ENCODE measurements around the gene CYTL1. TPM values are rescaled to one million over a fixed set of nuclear protein-coding genes. Genes with fewer than 3 reads are reported as not detected.

The CYTL1 gene
- polyA plus RNA-seq, 2 of the 4 experiments (the other 2 are of a cell fraction) = not detected

GRCh38 chr4:5034206-5034605 is 14.9 kb upstream of the CYTL1 start:
- CTCF ChIA-PET = interaction anchor here (1.5 to 1.8 kb wide), 2 partner anchors 16 to 38 kb away, joined by 5 to 7 read pairs; no protein-coding TSS in a partner anchor
- POLR2A ChIA-PET = no interaction called here
- ATAC-seq (no peak), FAIRE-seq (no peak), DNase-seq (ENCODE audit: low read depth in 1 of 2, low spot score in 1 of 2) (no peak)
- TF ChIP-seq CHD2 (IDR thresholded peaks at IDR 0.05; ENCODE audit: low read length, partially characterized antibody) (no peak), POLR2AphosphoS2 (conservative IDR thresholded peaks at IDR 0.05; ENCODE audit: low read length) (no peak), CHD4 (IDR thresholded peaks at IDR 0.05; ENCODE audit: borderline replicate concordance) (no peak), CEBPB (IDR thresholded peaks at IDR 0.05) (no peak), PHF8 (IDR thresholded peaks at IDR 0.05; ENCODE audit: borderline replicate concordance, low read depth) (no peak), NPAS2 (CRISPR knock-in tag; IDR thresholded peaks at IDR 0.05; ENCODE audit: borderline replicate concordance) (no peak), HOXA7 (CRISPR knock-in tag; IDR thresholded peaks at IDR 0.05) (no peak), MAZ (IDR thresholded peaks at IDR 0.05; ENCODE audit: borderline replicate concordance, low read depth, low read length) (no peak), KDM1A (IDR thresholded peaks at IDR 0.05; ENCODE audit: low read depth) (no peak), CTCF (IDR thresholded peaks at IDR 0.05) (no peak), EHF (CRISPR knock-in tag; IDR thresholded peaks at IDR 0.05) (no peak), POLR2A (IDR thresholded peaks at IDR 0.05; ENCODE audit: low read length) (no peak), HMGXB4 (CRISPR knock-in tag; IDR thresholded peaks at IDR 0.05; ENCODE audit: borderline replicate concordance) (no peak), ZSCAN20 (CRISPR knock-in tag; IDR thresholded peaks at IDR 0.05) (no peak), FOXS1 (CRISPR knock-in tag; IDR thresholded peaks at IDR 0.05) (no peak)
- H3K4me2 ChIP-seq = no peak overlapping the region
- H3K27ac ChIP-seq = peak overlapping the region in 1 of 2 experiments; percentile 53; a peak in 3 of 6 replicates
- no peak overlapping the region for H3K4me3 ChIP-seq
- H3K4me1 ChIP-seq = peaks cover 26% of the 10 kb centered on the region
- WGBS (ENCODE audit: missing lambda C conversion rate) = 89% methylated on average over 8 of the region's 8 CpGs
- H3K9me3 ChIP-seq = no peaks in the 10 kb centered on the region

- FAIRE-seq (no peak), ATAC-seq (no peak)
- H3K4me2 ChIP-seq = no peak overlapping the region
Observed at GRCh38 chr4:5033281-5033841, 14.1 kb upstream of the CYTL1 start.

More at GRCh38 chr4:5033281-5033841, 14.1 kb upstream of the CYTL1 start:
- Histone ChIP-seq H3K9me3 (no peaks in the 10 kb centered on the region), H3K4me3 (no peak overlapping the region), H3K27ac (peak overlapping the region in 1 of 2 experiments; percentile 41; a peak in 1 of 6 replicates), H3K4me1 (peaks cover 18% of the 10 kb centered on the region)
- TF ChIP-seq ATOH8 (CRISPR knock-in tag; IDR thresholded peaks at IDR 0.05; ENCODE audit: low read depth) (no peak), JUNB (IDR thresholded peaks at IDR 0.05) (no peak), RFX5 (IDR thresholded peaks at IDR 0.05) (no peak), CEBPB (IDR thresholded peaks at IDR 0.05) (no peak), MAX (IDR thresholded peaks at IDR 0.05) (no peak), CHD4 (IDR thresholded peaks at IDR 0.05; ENCODE audit: borderline replicate concordance) (no peak), HDAC2 (IDR thresholded peaks at IDR 0.05) (no peak), HOXA7 (CRISPR knock-in tag; IDR thresholded peaks at IDR 0.05) (no peak), PBX3 (IDR thresholded peaks at IDR 0.05) (no peak), CTCF (IDR thresholded peaks at IDR 0.05) (no peak), ZSCAN20 (CRISPR knock-in tag; IDR thresholded peaks at IDR 0.05) (no peak), NR3C1 (IDR thresholded peaks at IDR 0.05) (no peak), SMC3 (IDR thresholded peaks at IDR 0.05) (no peak), BHLHE40 (IDR thresholded peaks at IDR 0.05; ENCODE audit: low read depth, low read length) (no peak), RNF2 (IDR thresholded peaks at IDR 0.05; ENCODE audit: borderline replicate concordance, low read depth) (no peak), CBX2 (IDR thresholded peaks at IDR 0.05; ENCODE audit: borderline replicate concordance, low read depth) (no peak), RCOR1 (IDR thresholded peaks at IDR 0.05; ENCODE audit: low read depth, low read length) (no peak), JUN (IDR thresholded peaks at IDR 0.05) (no peak), FOSB (CRISPR knock-in tag; IDR thresholded peaks at IDR 0.05) (no peak)
- WGBS (ENCODE audit: missing lambda C conversion rate) = 84% methylated on average over 10 of the region's 10 CpGs
- POLR2A ChIA-PET = no interaction called here
- DNase-seq (ENCODE audit: low read depth in 1 of 2, low spot score in 1 of 2) = no peak
- CTCF ChIA-PET = interaction anchor here (1.5 to 1.8 kb wide), 2 partner anchors 17 to 38 kb away, joined by 5 to 7 read pairs; no protein-coding TSS in a partner anchor
